HUDEP-2 (cell line): Measurements from ENCODE around the gene SCGB1D1.

ENCODE experiments used
- DNase-seq, 76 experiments: peaks; one replicate each; lab custom pipeline; 2025; ENCODE audit not compliant: unreplicated experiment in 76 of 76; lab: John Stamatoyannopoulos, UW

The SCGB1D1 gene

DNA sequence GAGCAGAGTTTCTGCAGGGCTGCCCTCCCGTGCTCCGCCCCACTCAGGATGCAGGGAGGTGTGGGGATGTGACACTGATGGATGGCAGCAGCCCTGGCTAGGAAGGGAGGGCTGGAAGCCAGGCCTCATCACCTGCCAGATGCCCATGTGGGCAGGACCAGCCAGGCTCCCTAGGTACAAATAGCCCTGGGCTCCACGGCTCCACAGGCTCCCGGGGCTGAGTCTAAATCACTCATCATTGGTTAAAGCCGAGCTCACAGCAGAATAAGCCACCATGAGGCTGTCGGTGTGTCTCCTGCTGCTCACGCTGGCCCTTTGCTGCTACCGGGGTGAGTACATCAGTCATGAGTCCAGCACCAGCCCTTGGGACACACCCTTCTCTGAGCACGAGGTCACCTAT is at the start of gene SCGB1D1:
Gene SCGB1D1 (plus strand): TSS at position 206 of the 400 bp plus-strand sequence. CDS start 69 bp downstream, at position 275.
- no peak for DNase-seq

DNA sequence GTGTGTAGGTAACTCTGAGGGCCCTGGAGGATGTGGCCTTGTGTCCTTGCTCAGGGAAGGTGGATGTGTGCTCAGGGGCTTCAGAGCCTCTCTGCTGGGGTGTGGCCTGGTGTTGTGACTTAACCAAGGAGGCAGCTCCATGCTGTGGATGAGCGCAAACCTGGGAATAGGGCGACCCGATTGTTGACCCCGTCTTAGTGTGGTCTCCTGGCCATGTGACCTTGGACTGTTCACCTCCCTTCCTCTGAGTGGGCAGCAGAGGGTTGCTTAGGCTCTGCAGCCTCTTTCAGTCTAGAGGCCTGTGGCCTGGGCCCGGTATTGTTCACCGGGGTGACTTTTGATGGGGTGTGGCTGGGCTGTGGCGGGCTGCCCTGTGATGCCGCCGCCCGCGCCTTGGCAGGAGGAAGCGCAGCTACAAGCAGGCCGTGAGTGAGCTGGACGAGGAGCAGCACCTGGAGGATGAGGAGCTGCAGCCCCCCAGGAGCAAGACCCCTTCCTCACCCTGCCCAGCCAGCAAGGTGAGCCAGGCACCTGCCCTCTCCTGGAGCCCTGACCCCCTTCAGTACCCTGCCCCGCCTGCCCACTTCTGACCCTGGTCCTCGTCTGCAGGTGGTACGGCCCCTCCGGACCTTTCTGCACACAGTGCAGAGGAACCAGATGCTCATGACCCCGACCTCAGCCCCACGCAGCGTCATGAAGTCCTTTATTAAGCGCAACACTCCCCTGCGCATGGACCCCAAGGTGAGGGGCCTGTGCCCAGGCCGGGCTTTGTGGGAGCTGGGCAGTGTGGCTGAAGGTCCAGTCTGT is 49.5 kb upstream of the SCGB1D1 start:
- peak in 1 of 76 experiments; percentile 6 for DNase-seq

DNA sequence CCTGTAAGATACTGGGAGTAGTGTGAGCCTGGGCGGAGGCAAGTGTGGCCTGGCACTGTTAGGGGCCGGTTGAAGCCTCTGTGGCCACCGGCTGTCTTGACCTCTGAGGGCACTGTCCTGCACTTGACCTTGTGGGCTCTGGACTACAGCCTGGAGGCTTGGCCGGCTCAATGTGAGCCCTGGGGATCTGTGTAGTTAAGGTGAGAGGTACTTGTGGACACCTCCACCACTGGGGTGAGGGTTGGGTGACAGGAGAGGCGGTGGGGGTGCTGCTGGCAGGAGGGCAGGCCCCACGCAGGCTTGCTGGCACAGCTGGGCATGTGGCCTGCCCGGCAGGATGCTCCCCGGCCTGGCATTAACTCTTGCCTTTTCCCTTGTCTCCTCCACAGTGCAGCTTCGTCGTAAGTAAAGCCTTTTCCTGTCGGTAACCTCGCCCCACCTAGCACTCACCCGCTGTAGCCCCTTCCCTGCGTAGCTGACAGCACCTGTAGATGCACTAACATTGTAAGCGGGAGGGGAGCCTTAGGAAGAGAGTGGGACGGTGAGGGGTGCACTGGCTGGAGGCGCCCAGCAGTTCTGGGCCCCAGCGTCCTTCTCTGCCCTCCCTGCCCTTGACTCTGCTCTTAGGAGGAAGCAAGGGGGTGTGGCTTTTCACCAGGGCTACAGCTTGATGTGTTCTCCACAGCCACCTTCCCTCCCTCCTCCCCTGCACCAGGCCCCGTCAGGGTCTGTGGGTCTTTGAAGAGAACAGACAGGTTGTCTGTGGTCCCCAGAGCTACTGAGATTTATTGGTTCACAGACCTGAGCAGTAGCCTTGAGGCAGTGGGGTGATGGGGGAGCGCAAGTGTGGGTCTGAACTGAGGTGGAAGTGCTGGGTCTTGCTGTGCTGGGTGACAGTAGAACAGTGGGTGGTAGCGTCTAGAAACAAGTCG is 48.6 kb upstream of the SCGB1D1 start:
- DNase-seq, result no peak

- DNase-seq, result no peak
Observed at GRCh38 chr11:62142043-62142375, 48.0 kb upstream of the SCGB1D1 start.

DNA sequence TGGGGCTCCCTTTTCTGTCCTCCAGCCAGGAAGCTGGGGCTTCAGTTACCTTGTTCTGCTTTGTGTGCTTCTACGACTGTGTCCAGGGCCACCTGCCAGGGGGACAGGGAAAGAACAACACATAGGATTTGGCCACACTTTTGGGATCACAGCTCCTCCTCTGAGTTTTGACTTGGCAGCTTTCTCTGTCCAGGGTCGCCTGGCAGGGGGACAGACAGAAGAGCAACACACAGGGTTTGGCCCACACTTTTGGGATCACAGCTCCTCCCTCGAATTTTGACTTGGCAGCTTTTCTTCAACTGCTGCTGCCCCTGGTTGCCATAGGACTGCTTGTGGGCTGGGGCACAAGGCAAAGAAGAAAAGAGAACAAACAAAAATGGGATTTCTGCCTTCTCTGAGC is 47.1 kb upstream of the SCGB1D1 start:
- no peak for DNase-seq

DNA sequence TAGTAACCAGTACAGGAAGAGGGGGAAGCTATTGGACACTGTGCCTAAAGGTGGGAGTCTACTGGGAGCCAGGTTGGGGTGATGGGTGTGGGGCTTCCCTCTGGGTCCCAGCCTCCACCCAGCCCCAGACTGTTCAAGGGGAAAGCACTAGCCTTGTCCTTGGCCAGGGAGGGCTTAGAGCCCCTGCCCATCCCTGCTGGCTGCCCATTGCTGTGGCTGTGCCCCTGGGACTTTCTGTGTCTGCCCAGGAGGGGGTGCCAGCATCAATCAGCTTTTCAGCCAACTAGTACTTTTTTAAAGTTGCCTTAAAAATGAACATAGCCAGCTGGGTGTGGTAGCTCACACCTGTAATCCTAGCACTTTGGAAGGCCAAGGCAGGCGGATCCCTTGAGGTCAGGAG is 46.3 kb upstream of the SCGB1D1 start:
- no peak for DNase-seq

DNA sequence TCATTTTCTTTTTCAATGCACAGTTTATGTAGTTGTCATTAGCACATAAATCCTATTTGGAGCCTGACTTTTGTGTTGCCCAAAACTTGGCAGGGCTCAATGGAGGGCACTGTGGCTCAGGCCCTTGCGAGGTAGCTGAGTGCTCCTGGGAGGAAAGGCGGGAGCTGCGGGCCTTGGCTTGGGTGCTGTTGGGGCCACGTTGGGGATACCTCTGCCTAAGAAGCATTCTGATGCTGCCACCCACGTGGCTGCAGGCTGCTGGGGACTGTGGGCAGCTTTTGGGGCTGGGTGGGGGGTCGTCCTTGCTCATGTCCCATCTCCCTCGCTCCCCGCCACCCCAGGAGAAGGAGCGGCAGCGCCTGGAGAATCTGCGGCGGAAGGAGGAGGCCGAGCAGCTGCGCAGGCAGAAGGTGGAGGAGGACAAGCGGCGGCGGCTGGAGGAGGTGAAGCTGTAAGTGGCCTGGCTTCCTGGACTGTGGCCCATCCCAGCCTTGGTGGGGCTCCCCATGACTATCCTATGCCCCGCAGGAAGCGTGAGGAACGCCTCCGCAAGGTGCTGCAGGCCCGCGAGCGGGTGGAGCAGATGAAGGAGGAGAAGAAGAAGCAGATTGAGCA is 45.3 kb upstream of the SCGB1D1 start:
- no peak for DNase-seq

GRCh38 chr11:62145261-62145871 is 44.6 kb upstream of the SCGB1D1 start:
- DNase-seq, result no peak

DNA sequence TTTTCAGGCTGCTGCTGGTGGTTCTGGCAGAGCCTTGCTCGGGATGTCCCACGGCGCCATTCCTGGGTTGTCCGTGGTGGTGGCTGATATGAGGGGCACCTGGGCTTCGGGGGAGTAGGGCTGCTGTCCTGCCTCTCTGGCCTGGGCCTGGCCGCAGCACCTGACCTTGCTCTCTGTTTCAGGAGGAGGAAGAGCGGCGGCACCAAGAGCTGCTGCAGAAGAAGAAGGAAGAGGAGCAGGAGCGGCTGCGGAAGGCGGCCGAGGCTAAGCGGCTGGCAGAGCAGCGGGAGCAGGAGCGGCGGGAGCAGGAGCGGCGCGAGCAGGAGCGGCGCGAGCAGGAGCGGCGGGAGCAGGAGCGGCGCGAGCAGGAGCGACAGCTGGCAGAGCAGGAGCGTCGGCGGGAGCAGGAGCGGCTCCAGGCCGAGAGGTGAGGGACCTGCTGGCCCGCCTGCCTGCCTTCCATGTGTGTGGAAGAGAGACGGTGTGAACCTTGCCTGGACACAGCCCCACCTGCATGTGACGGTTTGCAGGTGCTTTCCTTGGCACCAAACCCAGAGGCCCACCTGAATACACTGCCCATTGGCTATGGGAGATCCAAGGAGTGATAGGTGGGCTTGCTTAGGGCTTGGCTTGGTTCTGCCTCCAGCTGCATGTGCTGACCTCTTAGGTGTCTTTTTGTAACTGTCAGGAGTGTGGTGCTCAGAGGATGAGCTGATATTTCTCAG is 43.4 kb upstream of the SCGB1D1 start:
- no peak for DNase-seq

DNA sequence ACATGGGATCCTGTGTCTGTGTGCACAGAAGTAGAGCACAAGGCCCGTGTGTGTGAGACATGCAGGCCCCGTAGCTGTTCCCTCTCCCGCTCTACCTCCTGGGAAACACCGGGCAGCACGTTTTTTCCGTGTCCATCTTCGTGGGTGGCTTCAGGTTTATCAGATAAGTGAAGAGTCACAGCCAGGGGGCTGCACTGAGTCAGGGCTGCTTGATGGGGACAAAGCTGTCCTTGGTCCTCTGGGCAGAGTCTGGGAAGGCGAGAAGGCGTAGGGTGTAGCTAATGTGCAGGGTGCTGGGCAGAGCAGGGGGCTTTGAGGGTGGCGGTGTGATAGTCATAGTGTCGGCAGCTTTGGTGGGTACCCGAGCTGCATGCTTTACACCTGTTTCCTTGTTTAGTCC is 42.5 kb upstream of the SCGB1D1 start:
- no peak for DNase-seq

GRCh38 chr11:62148271-62148980 is 41.6 kb upstream of the SCGB1D1 start:
- no peak for DNase-seq

GRCh38 chr11:62149986-62150886 is 39.8 kb upstream of the SCGB1D1 start:
- no peak for DNase-seq

- DNase-seq, result no peak
Observed at GRCh38 chr11:62150887-62151736, 38.9 kb upstream of the SCGB1D1 start.

DNA sequence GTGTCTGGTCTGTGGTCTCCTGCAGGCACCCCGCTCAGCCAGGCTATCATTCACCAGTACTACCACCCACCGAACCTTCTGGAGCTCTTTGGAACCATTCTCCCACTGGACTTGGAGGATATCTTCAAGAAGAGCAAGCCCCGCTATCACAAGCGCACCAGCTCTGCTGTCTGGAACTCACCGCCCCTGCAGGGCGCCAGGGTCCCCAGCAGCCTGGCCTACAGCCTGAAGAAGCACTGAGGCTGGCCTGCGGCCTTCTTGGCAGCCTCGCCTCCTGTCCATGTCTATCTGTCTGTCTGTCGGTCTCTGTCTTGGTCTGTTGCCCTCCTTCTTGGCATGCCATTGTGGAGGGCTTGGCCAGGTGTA is 38.3 kb upstream of the SCGB1D1 start:
- no peak for DNase-seq

DNA sequence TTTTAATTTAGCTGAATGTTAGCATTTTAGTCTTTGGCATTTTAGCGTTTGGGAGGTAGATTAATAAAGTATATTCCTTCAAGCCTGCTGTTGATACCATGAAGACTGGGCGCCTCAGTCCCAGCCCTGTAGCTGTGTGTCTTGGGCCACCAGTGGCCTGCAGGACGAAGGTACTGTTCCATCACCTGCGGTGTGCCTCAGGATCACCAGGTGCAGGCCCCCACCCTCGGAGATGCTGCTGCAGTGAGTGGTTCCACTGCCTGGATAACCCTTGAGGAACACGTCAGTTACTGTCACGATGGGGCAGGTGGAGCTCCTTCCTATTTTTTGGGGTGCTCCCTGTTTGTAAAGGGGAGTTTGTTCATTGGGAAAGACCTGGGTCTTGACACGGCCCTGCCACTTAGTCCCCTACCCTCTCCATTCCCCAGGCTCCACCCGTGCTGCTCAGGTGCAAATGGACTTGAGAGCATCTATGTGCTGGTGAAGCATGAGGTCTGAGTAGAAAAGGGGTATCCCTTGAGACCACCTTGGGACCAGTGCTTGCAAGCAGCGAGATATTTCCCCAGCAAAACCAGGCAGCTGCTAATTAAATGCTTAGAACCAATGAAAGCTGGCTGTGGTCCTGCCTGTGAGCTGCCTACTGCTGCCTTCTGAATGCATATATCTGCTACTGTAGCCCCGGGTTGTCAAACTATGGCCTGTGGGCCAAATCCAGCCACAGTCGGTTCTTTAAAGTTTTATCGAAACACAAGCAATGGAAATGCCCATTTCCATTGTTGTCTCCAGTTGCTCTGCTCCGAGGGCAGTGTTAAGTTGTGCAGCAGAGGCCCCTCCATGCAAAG is 37.5 kb upstream of the SCGB1D1 start:
- DNase-seq, result no peak

DNA sequence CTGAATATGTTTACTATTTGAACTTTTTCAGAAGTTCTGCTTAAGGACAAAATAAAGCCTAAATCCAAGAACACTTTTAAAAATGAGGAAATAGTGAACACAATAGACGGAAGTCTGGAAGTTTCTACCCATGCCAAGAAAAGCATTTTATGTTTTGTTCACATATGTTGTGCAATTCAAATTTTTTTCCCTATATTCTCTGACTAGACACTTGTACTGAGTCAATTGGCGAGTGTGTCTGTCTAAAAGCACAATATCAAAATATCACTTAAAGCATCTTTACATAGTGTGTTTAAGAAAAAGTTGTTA is 37.0 kb upstream of the SCGB1D1 start:
- DNase-seq, result no peak

GRCh38 chr11:62153617-62154016 is 36.4 kb upstream of the SCGB1D1 start:
- DNase-seq, result no peak
